K562 (cell line): ENCODE measurements around the gene ZNF438. TPM values are rescaled to one million over a fixed set of nuclear protein-coding genes. Genes with fewer than 3 reads are reported as not detected.
A peak's percentile ranks its signal among the peaks of the same experiment; 100 is the strongest.

Source experiments
- BRF1 ChIP-seq: IDR thresholded peaks from 3 replicates; pipeline ENCODE4 v1.6.1; 2011; ENCODE audit warnings: borderline replicate concordance, mild to moderate bottlenecking; ENCODE audit not compliant: insufficient read length; ENCODE audit errors: extremely low read depth
- HDAC8 ChIP-seq: fragments of 450-650 bp; IDR thresholded peaks from 2 replicates; pipeline ENCODE4 v1.6.1; 2016; ENCODE audit warnings: mild to moderate bottlenecking, missing genetic modification characterization, moderate library complexity, missing compliant biosample characterization
- SIRT6 ChIP-seq: IDR thresholded peaks from one replicate; pipeline ENCODE4 v1.6.1; 2012; ENCODE audit warnings: low read depth, mild to moderate bottlenecking, control low read depth, inconsistent platforms, low read length, moderate library complexity
- SMARCC2 ChIP-seq: fragments of 450-650 bp; IDR thresholded peaks from 2 replicates; pipeline ENCODE4 v1.6.1; 2017; ENCODE audit warnings: antibody characterized with exemption, moderate library complexity, mild to moderate bottlenecking, low read depth
- ZNF217 ChIP-seq: sonication (generic); formaldehyde crosslinking; IDR thresholded peaks from 2 replicates; pipeline ENCODE4 v1.8.0; 2022; ENCODE audit warnings: mild to moderate bottlenecking, missing genetic modification reagents
- ZNF41 ChIP-seq: fragments of 250-450 bp; sonication (Bioruptor Pico); conservative IDR thresholded peaks from 2 replicates; pipeline ENCODE4 v1.4.0; 2020; ENCODE audit warnings: mild to moderate bottlenecking
- ZNF695 ChIP-seq: fragments of 450-650 bp; formaldehyde crosslinking; IDR thresholded peaks from 2 replicates; pipeline ENCODE4 v1.4.0; 2020; ENCODE audit warnings: mild to moderate bottlenecking, moderate library complexity
- ZNF707 ChIP-seq: fragments of 250-450 bp; sonication (Bioruptor Pico); conservative IDR thresholded peaks from 2 replicates; pipeline ENCODE4 v1.8.0; 2022; ENCODE audit warnings: inconsistent platforms, mild to moderate bottlenecking, moderate library complexity
- polyA plus RNA-seq, 8 experiments: library from polyadenylated mRNA; depleted of rRNA in 4 of 8; stranded (reverse) in 5 of 8; unstranded in 3 of 8; fragments of >200 nt; fragmentation: Nextera tagmentation in 2 of 8; fragmentation: Illumina TruSeq in 1 of 8; extraction: Ambion mirVana in 2 of 8; extraction: Trizol in 1 of 8; gene quantifications; 2 replicates each; pipeline versions ENCODE4 v1.2.1 to v1.2.3, GENCODE V29; 2011 to 2014; ENCODE audit warnings: inconsistent platforms in 1 of 8, missing spikeins in 1 of 8
- total RNA-seq, 7 experiments: library from RNA; depleted of rRNA in 6 of 7; stranded (reverse); fragments of >200 nt in 6 of 7; fragmentation: Illumina TruSeq in 2 of 7; extraction: Trizol in 2 of 7; gene quantifications; 2 replicates each; pipeline versions ENCODE4 v1.2.1 to v1.2.3, GENCODE V29; 2011 to 2021; ENCODE audit warnings: low replicate concordance in 1 of 7
- TF ChIP-seq, protein P1 (sequence below): fragments of 150-350 bp; conservative IDR thresholded peaks from 2 replicates; pipeline ENCODE4 v1.6.1; 2014; ENCODE audit warnings: low read length
- TF ChIP-seq, protein P2 (sequence below): sonication (generic); formaldehyde crosslinking; IDR thresholded peaks from 2 replicates; pipeline ENCODE4 v1.8.1; 2023; ENCODE audit warnings: mild to moderate bottlenecking, missing genetic modification reagents
- TF ChIP-seq, protein P3 (sequence below): fragments of 450-650 bp; formaldehyde crosslinking; IDR thresholded peaks from 2 replicates; pipeline ENCODE4 v1.4.0; 2020; ENCODE audit warnings: mild to moderate bottlenecking, moderate library complexity
- TF ChIP-seq, protein P4 (sequence below): fragments of 250-450 bp; sonication (Bioruptor Pico); IDR thresholded peaks from 2 replicates; pipeline ENCODE4 v1.5.0; 2022; ENCODE audit warnings: mild to moderate bottlenecking
- TF ChIP-seq, protein P5 (sequence below): sonication (generic); formaldehyde crosslinking; IDR thresholded peaks from 2 replicates; pipeline ENCODE4 v1.8.0; 2022; ENCODE audit warnings: mild to moderate bottlenecking, missing genetic modification reagents
- TF ChIP-seq, protein P6 (sequence below), 2 experiments: fragments of 150-350 bp in 1 of 2; IDR thresholded peaks; 2 replicates each; pipeline ENCODE4 v1.6.1; 2012 to 2016; ENCODE audit warnings: low read depth in 2 of 2, low read length in 2 of 2, mild to moderate bottlenecking in 1 of 2, moderate library complexity in 1 of 2

ZNF438 gene
- total and polyA plus RNA-seq, 9 of the 15 experiments (the other 6 are each of a cell fraction or from before 2014, with no cell fraction given) = 0.45 to 1.5 (median 0.91) TPM

DNA sequence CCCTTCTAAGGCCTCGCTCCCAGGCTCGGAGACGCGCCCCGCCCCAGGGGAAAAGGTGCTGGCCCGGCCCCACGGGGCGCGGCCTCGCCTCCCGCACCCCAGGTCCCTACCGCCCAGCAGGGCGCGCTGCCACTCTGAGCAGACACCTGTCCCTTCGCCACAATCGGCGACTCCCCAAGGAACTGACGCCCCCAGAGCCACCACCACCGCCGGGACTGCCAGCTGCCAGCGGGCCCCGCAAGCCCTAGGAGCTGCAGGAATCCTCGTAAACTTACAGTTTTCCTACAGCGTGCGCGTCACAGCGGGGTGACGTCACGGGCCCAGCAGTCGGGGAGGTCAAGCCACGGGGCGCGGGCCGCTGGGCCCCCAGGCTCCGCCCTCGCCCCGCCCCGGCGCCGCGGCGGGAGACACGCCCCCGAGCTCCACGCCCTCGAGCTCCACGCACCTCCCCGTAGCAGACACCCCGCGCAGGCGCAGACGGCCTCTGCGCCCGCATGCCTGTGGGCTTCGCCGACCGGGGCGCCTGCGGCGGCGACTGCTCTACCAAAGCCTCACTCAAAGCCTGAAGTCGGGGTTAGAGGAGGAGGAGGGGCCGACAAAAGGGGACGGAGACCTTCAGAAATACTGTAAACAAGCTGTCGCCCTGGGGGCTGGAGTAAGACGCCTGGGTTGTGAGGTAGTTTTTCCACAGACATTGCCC is at the start of gene ZNF438 (continued):
- no peak for TF ChIP-seq SMARCC2
- no peak for TF ChIP-seq BRF1
- TF ChIP-seq ZNF217 (CRISPR knock-in tag) = no peak
- TF ChIP-seq, protein P1, sequence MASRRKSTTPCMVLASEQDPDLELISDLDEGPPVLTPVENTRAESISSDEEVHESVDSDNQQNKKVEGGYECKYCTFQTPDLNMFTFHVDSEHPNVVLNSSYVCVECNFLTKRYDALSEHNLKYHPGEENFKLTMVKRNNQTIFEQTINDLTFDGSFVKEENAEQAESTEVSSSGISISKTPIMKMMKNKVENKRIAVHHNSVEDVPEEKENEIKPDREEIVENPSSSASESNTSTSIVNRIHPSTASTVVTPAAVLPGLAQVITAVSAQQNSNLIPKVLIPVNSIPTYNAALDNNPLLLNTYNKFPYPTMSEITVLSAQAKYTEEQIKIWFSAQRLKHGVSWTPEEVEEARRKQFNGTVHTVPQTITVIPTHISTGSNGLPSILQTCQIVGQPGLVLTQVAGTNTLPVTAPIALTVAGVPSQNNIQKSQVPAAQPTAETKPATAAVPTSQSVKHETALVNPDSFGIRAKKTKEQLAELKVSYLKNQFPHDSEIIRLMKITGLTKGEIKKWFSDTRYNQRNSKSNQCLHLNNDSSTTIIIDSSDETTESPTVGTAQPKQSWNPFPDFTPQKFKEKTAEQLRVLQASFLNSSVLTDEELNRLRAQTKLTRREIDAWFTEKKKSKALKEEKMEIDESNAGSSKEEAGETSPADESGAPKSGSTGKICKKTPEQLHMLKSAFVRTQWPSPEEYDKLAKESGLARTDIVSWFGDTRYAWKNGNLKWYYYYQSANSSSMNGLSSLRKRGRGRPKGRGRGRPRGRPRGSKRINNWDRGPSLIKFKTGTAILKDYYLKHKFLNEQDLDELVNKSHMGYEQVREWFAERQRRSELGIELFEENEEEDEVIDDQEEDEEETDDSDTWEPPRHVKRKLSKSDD = no peak
- no peak; the same call in 1 of the 2 replicates for TF ChIP-seq ZNF707 (CRISPR knock-in tag)
- TF ChIP-seq, protein P2, sequence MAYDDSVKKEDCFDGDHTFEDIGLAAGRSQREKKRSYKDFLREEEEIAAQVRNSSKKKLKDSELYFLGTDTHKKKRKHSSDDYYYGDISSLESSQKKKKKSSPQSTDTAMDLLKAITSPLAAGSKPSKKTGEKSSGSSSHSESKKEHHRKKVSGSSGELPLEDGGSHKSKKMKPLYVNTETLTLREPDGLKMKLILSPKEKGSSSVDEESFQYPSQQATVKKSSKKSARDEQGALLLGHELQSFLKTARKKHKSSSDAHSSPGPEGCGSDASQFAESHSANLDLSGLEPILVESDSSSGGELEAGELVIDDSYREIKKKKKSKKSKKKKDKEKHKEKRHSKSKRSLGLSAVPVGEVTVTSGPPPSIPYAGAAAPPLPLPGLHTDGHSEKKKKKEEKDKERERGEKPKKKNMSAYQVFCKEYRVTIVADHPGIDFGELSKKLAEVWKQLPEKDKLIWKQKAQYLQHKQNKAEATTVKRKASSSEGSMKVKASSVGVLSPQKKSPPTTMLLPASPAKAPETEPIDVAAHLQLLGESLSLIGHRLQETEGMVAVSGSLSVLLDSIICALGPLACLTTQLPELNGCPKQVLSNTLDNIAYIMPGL (CRISPR knock-in tag) = peak; percentile 71; the same call in 1 of the 2 replicates
- TF ChIP-seq HDAC8 (tag) = peak; percentile 66
- no peak for TF ChIP-seq SIRT6
- TF ChIP-seq, protein P3, sequence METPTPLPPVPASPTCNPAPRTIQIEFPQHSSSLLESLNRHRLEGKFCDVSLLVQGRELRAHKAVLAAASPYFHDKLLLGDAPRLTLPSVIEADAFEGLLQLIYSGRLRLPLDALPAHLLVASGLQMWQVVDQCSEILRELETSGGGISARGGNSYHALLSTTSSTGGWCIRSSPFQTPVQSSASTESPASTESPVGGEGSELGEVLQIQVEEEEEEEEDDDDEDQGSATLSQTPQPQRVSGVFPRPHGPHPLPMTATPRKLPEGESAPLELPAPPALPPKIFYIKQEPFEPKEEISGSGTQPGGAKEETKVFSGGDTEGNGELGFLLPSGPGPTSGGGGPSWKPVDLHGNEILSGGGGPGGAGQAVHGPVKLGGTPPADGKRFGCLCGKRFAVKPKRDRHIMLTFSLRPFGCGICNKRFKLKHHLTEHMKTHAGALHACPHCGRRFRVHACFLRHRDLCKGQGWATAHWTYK = 0 out of 2 replicates have a peak, but pooled peaks have one; percentile 60
- TF ChIP-seq, protein P4, sequence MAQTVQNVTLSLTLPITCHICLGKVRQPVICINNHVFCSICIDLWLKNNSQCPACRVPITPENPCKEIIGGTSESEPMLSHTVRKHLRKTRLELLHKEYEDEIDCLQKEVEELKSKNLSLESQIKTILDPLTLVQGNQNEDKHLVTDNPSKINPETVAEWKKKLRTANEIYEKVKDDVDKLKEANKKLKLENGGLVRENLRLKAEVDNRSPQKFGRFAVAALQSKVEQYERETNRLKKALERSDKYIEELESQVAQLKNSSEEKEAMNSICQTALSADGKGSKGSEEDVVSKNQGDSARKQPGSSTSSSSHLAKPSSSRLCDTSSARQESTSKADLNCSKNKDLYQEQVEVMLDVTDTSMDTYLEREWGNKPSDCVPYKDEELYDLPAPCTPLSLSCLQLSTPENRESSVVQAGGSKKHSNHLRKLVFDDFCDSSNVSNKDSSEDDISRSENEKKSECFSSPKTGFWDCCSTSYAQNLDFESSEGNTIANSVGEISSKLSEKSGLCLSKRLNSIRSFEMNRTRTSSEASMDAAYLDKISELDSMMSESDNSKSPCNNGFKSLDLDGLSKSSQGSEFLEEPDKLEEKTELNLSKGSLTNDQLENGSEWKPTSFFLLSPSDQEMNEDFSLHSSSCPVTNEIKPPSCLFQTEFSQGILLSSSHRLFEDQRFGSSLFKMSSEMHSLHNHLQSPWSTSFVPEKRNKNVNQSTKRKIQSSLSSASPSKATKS (CRISPR knock-in tag) = no peak
- no peak for TF ChIP-seq ZNF695
- 0 out of 2 replicates have a peak, but pooled peaks have one; percentile 25 for TF ChIP-seq ZNF41 (CRISPR knock-in tag)
- TF ChIP-seq, protein P5, sequence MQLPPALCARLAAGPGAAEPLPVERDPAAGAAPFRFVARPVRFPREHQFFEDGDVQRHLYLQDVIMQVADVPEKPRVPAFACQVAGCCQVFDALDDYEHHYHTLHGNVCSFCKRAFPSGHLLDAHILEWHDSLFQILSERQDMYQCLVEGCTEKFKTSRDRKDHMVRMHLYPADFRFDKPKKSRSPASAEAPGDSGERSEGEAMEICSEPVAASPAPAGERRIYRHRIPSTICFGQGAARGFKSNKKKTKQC (CRISPR knock-in tag) = no peak
- TF ChIP-seq, protein P6, sequence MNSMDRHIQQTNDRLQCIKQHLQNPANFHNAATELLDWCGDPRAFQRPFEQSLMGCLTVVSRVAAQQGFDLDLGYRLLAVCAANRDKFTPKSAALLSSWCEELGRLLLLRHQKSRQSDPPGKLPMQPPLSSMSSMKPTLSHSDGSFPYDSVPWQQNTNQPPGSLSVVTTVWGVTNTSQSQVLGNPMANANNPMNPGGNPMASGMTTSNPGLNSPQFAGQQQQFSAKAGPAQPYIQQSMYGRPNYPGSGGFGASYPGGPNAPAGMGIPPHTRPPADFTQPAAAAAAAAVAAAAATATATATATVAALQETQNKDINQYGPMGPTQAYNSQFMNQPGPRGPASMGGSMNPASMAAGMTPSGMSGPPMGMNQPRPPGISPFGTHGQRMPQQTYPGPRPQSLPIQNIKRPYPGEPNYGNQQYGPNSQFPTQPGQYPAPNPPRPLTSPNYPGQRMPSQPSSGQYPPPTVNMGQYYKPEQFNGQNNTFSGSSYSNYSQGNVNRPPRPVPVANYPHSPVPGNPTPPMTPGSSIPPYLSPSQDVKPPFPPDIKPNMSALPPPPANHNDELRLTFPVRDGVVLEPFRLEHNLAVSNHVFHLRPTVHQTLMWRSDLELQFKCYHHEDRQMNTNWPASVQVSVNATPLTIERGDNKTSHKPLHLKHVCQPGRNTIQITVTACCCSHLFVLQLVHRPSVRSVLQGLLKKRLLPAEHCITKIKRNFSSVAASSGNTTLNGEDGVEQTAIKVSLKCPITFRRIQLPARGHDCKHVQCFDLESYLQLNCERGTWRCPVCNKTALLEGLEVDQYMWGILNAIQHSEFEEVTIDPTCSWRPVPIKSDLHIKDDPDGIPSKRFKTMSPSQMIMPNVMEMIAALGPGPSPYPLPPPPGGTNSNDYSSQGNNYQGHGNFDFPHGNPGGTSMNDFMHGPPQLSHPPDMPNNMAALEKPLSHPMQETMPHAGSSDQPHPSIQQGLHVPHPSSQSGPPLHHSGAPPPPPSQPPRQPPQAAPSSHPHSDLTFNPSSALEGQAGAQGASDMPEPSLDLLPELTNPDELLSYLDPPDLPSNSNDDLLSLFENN (IDR thresholded peaks at IDR 0.05; ENCODE audit: low read depth in 2 of 2, low read length in 2 of 2) = no peak
